Measurements from ENCODE around the gene C12orf42.

GRCh38 chr12:103382119-103382518 is 113.6 kb downstream of the C12orf42 start:
- TF ChIP-seq POLR2A (IDR thresholded peaks at IDR 0.05; ENCODE audit: low read depth, low read length) (no peak), POLR2AphosphoS5 (IDR thresholded peaks at IDR 0.05; ENCODE audit: low read depth, low read length) (no peak), TAF1 (IDR thresholded peaks at IDR 0.05; ENCODE audit: borderline replicate concordance, low read depth, low read length) (no peak)
